T-cell (primary cell): Measurements from ENCODE around the gene NDUFS6. TPM values are rescaled to one million over a fixed set of nuclear protein-coding genes. Genes with fewer than 3 reads are reported as not detected.

ENCODE experiments used
- ATAC-seq, 4 experiments: fragments of 200-7000 bp in 3 of 4; fragments of 150-1000 bp in 1 of 4; cut with Tn5 transposase; replicated peaks in 1 of 4; 1 replicate in 3 of 4; 2 replicates in 1 of 4; pipeline ENCODE4 v1.10.0; 2021; ENCODE audit warnings: moderate library complexity in 3 of 4, mild to moderate bottlenecking in 2 of 4, moderate number of reproducible peaks in 1 of 4
- CTCF ChIA-PET, 2 donors: fragments of 300-600 bp; sonication (Branson Sonifier 250); formaldehyde crosslinking; loops; one replicate each; lab custom pipeline; 2022; ENCODE audit warnings: antibody characterized with exemption in 2 of 2; lab: Charles Lee
- POLR2A ChIA-PET, 2 donors: fragments of 300-600 bp; sonication (Branson Sonifier 250); formaldehyde crosslinking; loops; one replicate each; lab custom pipeline; 2022; ENCODE audit warnings: antibody characterized with exemption in 2 of 2; lab: Charles Lee
- DNase-seq, 35 experiments: peaks; one replicate each; pipeline versions ENCODE4 v3.0.0 to v3.0.0-alpha.2; 2013 to 2023
- H3K27ac ChIP-seq: one replicate; pipeline ENCODE4 v1.5.1; 2013; ENCODE audit warnings: low read length
- H3K27me3 ChIP-seq, 2 experiments: replicated peaks in 1 of 2; 1 replicate in 1 of 2; 2 replicates in 1 of 2; pipeline versions ENCODE4 v1.6.1 to v1.7.0; 2013; ENCODE audit warnings: low read length in 1 of 2, mixed read lengths in 1 of 2; ENCODE audit not compliant: control insufficient read depth in 2 of 2, insufficient read depth in 2 of 2; ENCODE audit errors: extremely low read depth in 1 of 2
- H3K36me3 ChIP-seq, 2 donors: 1 replicate in 1 of 2; 2 replicates in 1 of 2; pipeline versions ENCODE4 v1.6.1 to v1.7.0; 2013; ENCODE audit warnings: low read length in 1 of 2; ENCODE audit not compliant: control insufficient read depth in 2 of 2, insufficient read depth in 1 of 2; ENCODE audit errors: extremely low read depth in 1 of 2
- H3K4me1 ChIP-seq, 2 experiments: 1 replicate in 1 of 2; 2 replicates in 1 of 2; pipeline versions ENCODE4 v1.6.1 to v1.7.0; 2013; ENCODE audit warnings: low read length in 2 of 2, mixed read lengths in 1 of 2; ENCODE audit not compliant: insufficient read depth in 2 of 2, control insufficient read depth in 1 of 2; ENCODE audit errors: extremely low read depth in 1 of 2
- H3K4me3 ChIP-seq, 2 donors: 1 replicate in 1 of 2; 2 replicates in 1 of 2; pipeline versions ENCODE4 v1.5.1 to v1.7.0; 2013; ENCODE audit warnings: mild to moderate bottlenecking in 2 of 2, low read length in 1 of 2, moderate library complexity in 1 of 2; ENCODE audit not compliant: control insufficient read depth in 1 of 2; ENCODE audit errors: extremely low read depth in 1 of 2
- H3K9me3 ChIP-seq: 2 replicates; pipeline ENCODE4 v1.7.0; 2013
- H3K27ac Mint-ChIP-seq, 2 donors: one replicate each; pipeline ENCODE4 v1.8.0; 2020 to 2021; ENCODE audit warnings: mild to moderate bottlenecking in 2 of 2, mixed read lengths in 2 of 2
- H3K27me3 Mint-ChIP-seq, 2 donors: one replicate each; pipeline ENCODE4 v1.8.0; 2021 to 2022; ENCODE audit warnings: mixed read lengths in 2 of 2
- H3K36me3 Mint-ChIP-seq: one replicate; pipeline ENCODE4 v1.8.0; 2021; ENCODE audit warnings: mixed read lengths
- H3K4me1 Mint-ChIP-seq, 3 donors: one replicate each; pipeline ENCODE4 v1.8.0; 2020 to 2022; ENCODE audit warnings: mixed read lengths in 3 of 3, mild to moderate bottlenecking in 1 of 3
- H3K4me3 Mint-ChIP-seq, 3 donors: one replicate each; pipeline ENCODE4 v1.8.0; 2020 to 2022; ENCODE audit warnings: mild to moderate bottlenecking in 3 of 3, mixed read lengths in 3 of 3, moderate library complexity in 3 of 3
- H3K9me3 Mint-ChIP-seq, 3 donors: one replicate each; pipeline ENCODE4 v1.8.0; 2020 to 2022; ENCODE audit warnings: mixed read lengths in 3 of 3
- WGBS: methylation state at CpG from one replicate; pipeline ENCODE4 v1.1.5; 2013; ENCODE audit warnings: missing lambda C conversion rate; ENCODE audit not compliant: insufficient coverage; 5-methylcytosine and 5-hydroxymethylcytosine counted together
- total RNA-seq, 35 experiments: library from RNA in 6 of 35; stranded (reverse) in 6 of 35; fragments of 120-200 nt in 1 of 35; gene quantifications; one replicate each; pipeline versions ENCODE4 v1.2.1 to v1.2.4 and lab custom pipeline; 2013 to 2026

NDUFS6 gene
- total RNA-seq, 5 donors from 2014 or later (not counting 1 experiment from before 2014, with no cell fraction given) = 16.4 to 21.7 (median 18.8) TPM

GRCh38 chr5:1781726-1782384 lies 19.4 kb upstream of the NDUFS6 start:
- whole genome bisulfite sequencing = 79% methylated on average over 5 of the region's 9 CpGs
- Mint-ChIP-seq H3K27me3 (peaks cover 6 to 10% of the 10 kb centered on the region in 2 donors), H3K9me3 (no peaks in the 10 kb centered on the region), H3K4me1 (peaks cover 10 to 22% (median 16%) of the 10 kb centered on the region in 3 donors), H3K4me3 (no peak overlapping the region), H3K36me3 (no peaks in the 10 kb centered on the region), H3K27ac (no peak overlapping the region)
- ChIA-PET CTCF (no interaction called here), POLR2A (no interaction called here)
- peaks cover 0 to 45% of the 10 kb centered on the region in 2 experiments for H3K27me3 ChIP-seq
- H3K36me3 ChIP-seq = no peaks in the 10 kb centered on the region
- no peaks in the 10 kb centered on the region for H3K9me3 ChIP-seq
- H3K4me1 ChIP-seq = peaks cover 0 to 21% of the 10 kb centered on the region in 2 experiments
- DNase-seq (no peak), ATAC-seq (no peak)
- no peak overlapping the region for H3K4me3 ChIP-seq
- H3K27ac ChIP-seq = no peak overlapping the region

- H3K36me3 Mint-ChIP-seq = no peaks in the 10 kb centered on the region
- H3K27me3 ChIP-seq = peaks cover 0 to 40% of the 10 kb centered on the region in 2 experiments
- H3K9me3 Mint-ChIP-seq = no peaks in the 10 kb centered on the region
- peaks cover 10 to 22% (median 16%) of the 10 kb centered on the region in 3 donors for H3K4me1 Mint-ChIP-seq
- H3K27ac ChIP-seq = no peak overlapping the region
- no peak overlapping the region for H3K27ac Mint-ChIP-seq
- no peak overlapping the region for H3K4me3 Mint-ChIP-seq
- H3K9me3 ChIP-seq = no peaks in the 10 kb centered on the region
- CTCF ChIA-PET = no interaction called here
- ATAC-seq (no peak), DNase-seq (no peak)
- no peak overlapping the region for H3K4me3 ChIP-seq
- 81% methylated on average over 12 of the region's 14 CpGs for WGBS
- no peaks in the 10 kb centered on the region for H3K36me3 ChIP-seq
- peaks cover 6 to 10% of the 10 kb centered on the region in 2 donors for H3K27me3 Mint-ChIP-seq
- H3K4me1 ChIP-seq = peaks cover 0 to 21% of the 10 kb centered on the region in 2 experiments
- POLR2A ChIA-PET = no interaction called here
Observed at GRCh38 chr5:1782385-1783215, 18.6 kb upstream of the NDUFS6 start.

DNA sequence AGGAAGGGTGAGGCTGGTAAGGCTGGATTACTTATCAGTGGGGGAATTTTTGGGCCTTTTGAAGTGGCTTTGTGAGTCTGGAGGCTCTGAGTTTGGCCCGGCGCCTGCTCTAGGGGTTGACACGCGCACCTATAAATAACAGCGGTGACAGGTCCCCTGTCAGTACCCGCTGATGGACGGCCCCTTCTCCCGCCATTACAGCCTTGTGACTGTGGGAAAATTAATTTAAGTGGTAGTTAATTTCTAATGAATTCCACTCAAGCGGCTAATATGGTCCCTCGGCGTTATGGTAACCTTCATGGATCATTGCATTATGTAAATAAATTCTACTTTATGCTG lies 18.0 kb upstream of the NDUFS6 start:
- Mint-ChIP-seq H3K27ac (no peak overlapping the region), H3K27me3 (peaks cover 6 to 10% of the 10 kb centered on the region in 2 donors), H3K4me1 (peaks cover 12 to 24% (median 21%) of the 10 kb centered on the region in 3 donors), H3K4me3 (no peak overlapping the region), H3K36me3 (no peaks in the 10 kb centered on the region), H3K9me3 (no peaks in the 10 kb centered on the region)
- ChIA-PET POLR2A (no interaction called here), CTCF (no interaction called here)
- Histone ChIP-seq H3K36me3 (no peaks in the 10 kb centered on the region), H3K27ac (no peak overlapping the region), H3K27me3 (peaks cover 0 to 34% of the 10 kb centered on the region in 2 experiments), H3K4me1 (peaks cover 0 to 21% of the 10 kb centered on the region in 2 experiments), H3K9me3 (no peaks in the 10 kb centered on the region), H3K4me3 (no peak overlapping the region)
- DNase-seq (peak in 2 of 35 experiments; percentile 13 to 40), ATAC-seq (peak in 1 of 4 experiments; percentile 35)
- 8% methylated on average over 2 of the region's 11 CpGs for WGBS

DNA sequence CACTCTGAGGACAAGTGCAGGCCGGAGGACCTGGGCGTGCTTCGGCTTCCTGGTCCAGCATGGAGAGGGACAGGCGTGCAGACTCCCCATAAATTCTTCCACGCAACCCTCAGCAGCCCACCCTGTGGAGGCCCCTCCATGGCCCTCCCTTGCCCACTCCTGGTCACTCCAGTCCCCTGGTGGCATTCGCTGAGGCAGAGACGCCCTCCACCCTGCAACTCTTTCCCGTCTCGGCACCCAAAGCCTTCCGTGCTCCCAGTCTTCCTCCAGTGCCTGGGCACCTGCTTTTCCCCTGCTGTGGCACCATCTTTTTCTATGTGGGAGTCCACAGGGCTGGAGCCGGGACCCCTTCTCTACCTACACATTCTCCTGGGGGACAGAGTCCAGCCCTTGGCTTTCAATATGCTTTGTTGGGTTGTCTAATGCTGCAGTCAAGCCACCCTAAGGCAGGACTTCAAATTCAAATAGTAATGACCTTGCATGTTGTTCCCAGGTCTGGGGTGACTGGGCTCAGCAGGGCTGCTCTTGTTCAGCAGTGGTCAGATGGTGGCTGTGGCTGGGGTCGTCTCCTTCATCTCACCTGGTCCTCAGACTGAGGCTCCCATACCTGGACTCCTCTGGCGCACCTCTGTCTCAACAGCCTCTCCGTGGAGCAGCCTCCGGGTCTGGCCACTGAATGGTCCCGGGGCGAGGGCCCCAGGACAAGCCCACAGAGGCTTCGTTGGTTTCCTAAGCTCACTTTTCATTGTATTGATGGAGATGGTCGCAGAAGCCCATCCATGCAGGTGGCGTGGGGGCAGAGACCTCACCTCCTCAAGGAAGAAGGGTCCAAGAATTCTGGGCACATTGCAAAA lies 16.8 kb upstream of the NDUFS6 start:
- no peak overlapping the region for H3K4me3 ChIP-seq
- no peak for DNase-seq
- H3K9me3 Mint-ChIP-seq = no peaks in the 10 kb centered on the region
- no peak for ATAC-seq
- H3K27ac Mint-ChIP-seq = peak overlapping the region in 1 of 2 donors; percentile 64
- H3K36me3 Mint-ChIP-seq = no peaks in the 10 kb centered on the region
- peak overlapping the region in 1 of 3 donors; percentile 19 for H3K4me3 Mint-ChIP-seq
- ChIA-PET POLR2A (no interaction called here), CTCF (no interaction called here)
- peaks cover 6 to 10% of the 10 kb centered on the region in 2 donors for H3K27me3 Mint-ChIP-seq
- H3K27ac ChIP-seq = no peak overlapping the region
- H3K9me3 ChIP-seq = no peaks in the 10 kb centered on the region
- WGBS = 84% methylated on average over 16 of the region's 20 CpGs
- H3K4me1 Mint-ChIP-seq = peaks cover 17 to 26% (median 21%) of the 10 kb centered on the region in 3 donors
- H3K4me1 ChIP-seq = peaks cover 0 to 21% of the 10 kb centered on the region in 2 experiments
- peaks cover 0 to 32% of the 10 kb centered on the region in 2 experiments for H3K27me3 ChIP-seq
- H3K36me3 ChIP-seq = no peaks in the 10 kb centered on the region

- Histone ChIP-seq H3K9me3 (no peaks in the 10 kb centered on the region), H3K4me1 (peaks cover 0 to 23% of the 10 kb centered on the region in 2 experiments), H3K4me3 (no peak overlapping the region), H3K27me3 (peaks cover 0 to 32% of the 10 kb centered on the region in 2 experiments), H3K27ac (no peak overlapping the region), H3K36me3 (no peaks in the 10 kb centered on the region)
- H3K4me3 Mint-ChIP-seq = peak overlapping the region in 1 of 3 donors; percentile 19
- peaks cover 6 to 10% of the 10 kb centered on the region in 2 donors for H3K27me3 Mint-ChIP-seq
- ATAC-seq (peak in 3 of 4 experiments; percentile 38 to 83 (median 62)), DNase-seq (peak in 1 of 35 experiments; percentile 30)
- H3K36me3 Mint-ChIP-seq = no peaks in the 10 kb centered on the region
- peak overlapping the region in 1 of 2 donors; percentile 64 for H3K27ac Mint-ChIP-seq
- 48% methylated on average over 3 of the region's 8 CpGs for WGBS
- peaks cover 24 to 32% (median 28%) of the 10 kb centered on the region in 3 donors for H3K4me1 Mint-ChIP-seq
- no peaks in the 10 kb centered on the region for H3K9me3 Mint-ChIP-seq
- POLR2A ChIA-PET = no interaction called here
- CTCF ChIA-PET = no interaction called here
Observed at GRCh38 chr5:1785062-1785461, 16.1 kb upstream of the NDUFS6 start.

GRCh38 chr5:1785984-1786383 lies 15.2 kb upstream of the NDUFS6 start:
- ATAC-seq = no peak
- H3K27me3 ChIP-seq = peaks cover 0 to 32% of the 10 kb centered on the region in 2 experiments
- H3K4me3 Mint-ChIP-seq = no peak overlapping the region
- POLR2A ChIA-PET = interaction anchor here in 1 of 2 donors (0.5 kb wide), 1 partner anchor 40 kb away, joined by 6 read pairs; no protein-coding TSS in a partner anchor
- no peak overlapping the region for H3K27ac Mint-ChIP-seq
- peaks cover 0 to 30% of the 10 kb centered on the region in 2 experiments for H3K4me1 ChIP-seq
- no peak for DNase-seq
- H3K27ac ChIP-seq = no peak overlapping the region
- H3K36me3 Mint-ChIP-seq = no peaks in the 10 kb centered on the region
- CTCF ChIA-PET = no interaction called here
- H3K9me3 ChIP-seq = no peaks in the 10 kb centered on the region
- WGBS = 82% methylated on average over 12 of the region's 13 CpGs
- peaks cover 32 to 40% (median 33%) of the 10 kb centered on the region in 3 donors for H3K4me1 Mint-ChIP-seq
- no peak overlapping the region for H3K4me3 ChIP-seq
- peaks cover 6 to 10% of the 10 kb centered on the region in 2 donors for H3K27me3 Mint-ChIP-seq
- H3K36me3 ChIP-seq = no peaks in the 10 kb centered on the region
- no peaks in the 10 kb centered on the region for H3K9me3 Mint-ChIP-seq
